ENCODE data around the gene HEYL. TPM values are rescaled to one million over a fixed set of nuclear protein-coding genes. Genes with fewer than 3 reads are reported as not detected.

HEYL gene
- total RNA-seq, 5 donors from 2014 or later (not counting 1 experiment from before 2014, with no cell fraction given): 0.15 to 0.25 TPM; not detected in 3

- CTCF ChIA-PET: interaction anchor here in 1 of 2 donors (0.7 kb wide), 1 partner anchor 24 kb away, joined by 3 read pairs; no protein-coding TSS in a partner anchor
These were observed 6.0 kb downstream of the HEYL start for GRCh38 chr1:39633422-39633821.

GRCh38 chr1:39632682-39633417 lies 6.6 kb downstream of the HEYL start:
- Mint-ChIP-seq H3K27ac (no peak overlapping the region), H3K4me1 (no peaks in the 10 kb centered on the region), H3K4me3 (no peak overlapping the region), H3K36me3 (no peaks in the 10 kb centered on the region), H3K9me3 (no peaks in the 10 kb centered on the region), H3K27me3 (peaks cover 32 to 38% of the 10 kb centered on the region in 2 donors)
- ChIA-PET POLR2A (no interaction called here), CTCF (interaction anchor here in 1 of 2 donors (0.7 kb wide), 1 partner anchor 25 kb away, joined by 3 read pairs; no protein-coding TSS in a partner anchor)
- Histone ChIP-seq H3K27me3 (replicated peaks in 1 of 2; ENCODE audit: control insufficient read depth in 2 of 2, extremely low read depth in 1 of 2, insufficient read depth in 2 of 2, low read length in 1 of 2) (peaks cover 7 to 24% of the 10 kb centered on the region in 2 experiments), H3K9me3 (no peaks in the 10 kb centered on the region), H3K4me3 (ENCODE audit: control insufficient read depth in 1 of 2, extremely low read depth in 1 of 2, low read length in 1 of 2) (no peak overlapping the region), H3K27ac (ENCODE audit: low read length) (no peak overlapping the region), H3K36me3 (ENCODE audit: control insufficient read depth in 2 of 2, extremely low read depth in 1 of 2, insufficient read depth in 1 of 2, low read length in 1 of 2) (no peaks in the 10 kb centered on the region), H3K4me1 (ENCODE audit: control insufficient read depth in 1 of 2, extremely low read depth in 1 of 2, insufficient read depth in 2 of 2, low read length in 2 of 2) (no peaks in the 10 kb centered on the region)
- DNase-seq: no peak
- 74% methylated on average over 53 of the region's 61 CpGs for WGBS (ENCODE audit: insufficient coverage)
- no peak for ATAC-seq (replicated peaks in 1 of 4)

More at GRCh38 chr1:39633422-39633821, 6.0 kb downstream of the HEYL start:
- no peaks in the 10 kb centered on the region for H3K36me3 ChIP-seq (ENCODE audit: control insufficient read depth in 2 of 2, extremely low read depth in 1 of 2, insufficient read depth in 1 of 2, low read length in 1 of 2)
- Mint-ChIP-seq H3K36me3 (no peaks in the 10 kb centered on the region), H3K27me3 (peaks cover 37 to 43% of the 10 kb centered on the region in 2 donors), H3K27ac (no peak overlapping the region), H3K4me1 (no peaks in the 10 kb centered on the region), H3K9me3 (no peaks in the 10 kb centered on the region), H3K4me3 (no peak overlapping the region)
- DNase-seq (no peak), ATAC-seq (replicated peaks in 1 of 4) (no peak)
- no peak overlapping the region for H3K27ac ChIP-seq (ENCODE audit: low read length)
- POLR2A ChIA-PET: no interaction called here
- H3K4me3 ChIP-seq (ENCODE audit: control insufficient read depth in 1 of 2, extremely low read depth in 1 of 2, low read length in 1 of 2): no peak overlapping the region
- no peaks in the 10 kb centered on the region for H3K4me1 ChIP-seq (ENCODE audit: control insufficient read depth in 1 of 2, extremely low read depth in 1 of 2, insufficient read depth in 2 of 2, low read length in 2 of 2)
- H3K9me3 ChIP-seq: no peaks in the 10 kb centered on the region
- 88% methylated on average over 3 of the region's 3 CpGs for WGBS (ENCODE audit: insufficient coverage)
- peaks cover 8 to 26% of the 10 kb centered on the region in 2 experiments for H3K27me3 ChIP-seq (replicated peaks in 1 of 2; ENCODE audit: control insufficient read depth in 2 of 2, extremely low read depth in 1 of 2, insufficient read depth in 2 of 2, low read length in 1 of 2)

- Histone ChIP-seq H3K4me1 (ENCODE audit: control insufficient read depth in 1 of 2, extremely low read depth in 1 of 2, insufficient read depth in 2 of 2, low read length in 2 of 2) (no peaks in the 10 kb centered on the region), H3K27me3 (replicated peaks in 1 of 2; ENCODE audit: control insufficient read depth in 2 of 2, extremely low read depth in 1 of 2, insufficient read depth in 2 of 2, low read length in 1 of 2) (peaks cover 5 to 19% of the 10 kb centered on the region in 2 experiments), H3K36me3 (ENCODE audit: control insufficient read depth in 2 of 2, extremely low read depth in 1 of 2, insufficient read depth in 1 of 2, low read length in 1 of 2) (no peaks in the 10 kb centered on the region), H3K27ac (ENCODE audit: low read length) (no peak overlapping the region), H3K9me3 (no peaks in the 10 kb centered on the region), H3K4me3 (ENCODE audit: control insufficient read depth in 1 of 2, extremely low read depth in 1 of 2, low read length in 1 of 2) (no peak overlapping the region)
- Mint-ChIP-seq H3K27me3 (peaks cover 26 to 34% of the 10 kb centered on the region in 2 donors), H3K4me3 (no peak overlapping the region), H3K27ac (no peak overlapping the region), H3K4me1 (no peaks in the 10 kb centered on the region), H3K36me3 (no peaks in the 10 kb centered on the region), H3K9me3 (no peaks in the 10 kb centered on the region)
- DNase-seq (no peak), ATAC-seq (replicated peaks in 1 of 4) (no peak)
- ChIA-PET POLR2A (no interaction called here), CTCF (no interaction called here)
- 94% methylated on average over 5 of the region's 5 CpGs for WGBS (ENCODE audit: insufficient coverage)
These were observed 7.1 kb downstream of the HEYL start for GRCh38 chr1:39632323-39632681.

- ChIA-PET POLR2A (no interaction called here), CTCF (no interaction called here)
- no peaks in the 10 kb centered on the region for H3K4me1 ChIP-seq (ENCODE audit: control insufficient read depth in 1 of 2, extremely low read depth in 1 of 2, insufficient read depth in 2 of 2, low read length in 2 of 2)
- no peak for ATAC-seq (replicated peaks in 1 of 4)
- H3K4me3 Mint-ChIP-seq: no peak overlapping the region
- no peaks in the 10 kb centered on the region for H3K4me1 Mint-ChIP-seq
- H3K9me3 Mint-ChIP-seq: no peaks in the 10 kb centered on the region
- no peak overlapping the region for H3K4me3 ChIP-seq (ENCODE audit: control insufficient read depth in 1 of 2, extremely low read depth in 1 of 2, low read length in 1 of 2)
- H3K27me3 Mint-ChIP-seq: peaks cover 21 to 28% of the 10 kb centered on the region in 2 donors
- no peaks in the 10 kb centered on the region for H3K36me3 Mint-ChIP-seq
- no peak for DNase-seq
- H3K27ac ChIP-seq (ENCODE audit: low read length): no peak overlapping the region
- no peaks in the 10 kb centered on the region for H3K36me3 ChIP-seq (ENCODE audit: control insufficient read depth in 2 of 2, extremely low read depth in 1 of 2, insufficient read depth in 1 of 2, low read length in 1 of 2)
- no peaks in the 10 kb centered on the region for H3K9me3 ChIP-seq
- H3K27me3 ChIP-seq (replicated peaks in 1 of 2; ENCODE audit: control insufficient read depth in 2 of 2, extremely low read depth in 1 of 2, insufficient read depth in 2 of 2, low read length in 1 of 2): peaks cover 5 to 19% of the 10 kb centered on the region in 2 experiments
- no peak overlapping the region for H3K27ac Mint-ChIP-seq
- 64% methylated on average over 6 of the region's 16 CpGs for WGBS (ENCODE audit: insufficient coverage)
These were observed 7.8 kb downstream of the HEYL start for GRCh38 chr1:39631361-39632322.

GRCh38 chr1:39628807-39629350 lies 10.6 kb downstream of the HEYL start:
- POLR2A ChIA-PET: no interaction called here
- H3K4me1 ChIP-seq (ENCODE audit: control insufficient read depth in 1 of 2, extremely low read depth in 1 of 2, insufficient read depth in 2 of 2, low read length in 2 of 2): no peaks in the 10 kb centered on the region
- no peaks in the 10 kb centered on the region for H3K36me3 Mint-ChIP-seq
- CTCF ChIA-PET: no interaction called here
- H3K27ac Mint-ChIP-seq: no peak overlapping the region
- H3K27ac ChIP-seq (ENCODE audit: low read length): no peak overlapping the region
- no peaks in the 10 kb centered on the region for H3K9me3 ChIP-seq
- DNase-seq: no peak
- ATAC-seq (replicated peaks in 1 of 4): no peak
- peaks cover 5 to 29% of the 10 kb centered on the region in 2 experiments for H3K27me3 ChIP-seq (replicated peaks in 1 of 2; ENCODE audit: control insufficient read depth in 2 of 2, extremely low read depth in 1 of 2, insufficient read depth in 2 of 2, low read length in 1 of 2)
- no peaks in the 10 kb centered on the region for H3K9me3 Mint-ChIP-seq
- no peaks in the 10 kb centered on the region for H3K4me1 Mint-ChIP-seq
- no CpG with 5 or more reads among the region's 11 CpGs for WGBS (ENCODE audit: insufficient coverage)
- no peak overlapping the region for H3K4me3 ChIP-seq (ENCODE audit: control insufficient read depth in 1 of 2, extremely low read depth in 1 of 2, low read length in 1 of 2)
- H3K36me3 ChIP-seq (ENCODE audit: control insufficient read depth in 2 of 2, extremely low read depth in 1 of 2, insufficient read depth in 1 of 2, low read length in 1 of 2): no peaks in the 10 kb centered on the region
- H3K4me3 Mint-ChIP-seq: no peak overlapping the region
- H3K27me3 Mint-ChIP-seq: peaks cover 7 to 22% of the 10 kb centered on the region in 2 donors

- WGBS (ENCODE audit: insufficient coverage): 91% methylated on average over 16 of the region's 16 CpGs
- H3K36me3 ChIP-seq (ENCODE audit: control insufficient read depth in 2 of 2, extremely low read depth in 1 of 2, insufficient read depth in 1 of 2, low read length in 1 of 2): no peaks in the 10 kb centered on the region
- no peak overlapping the region for H3K27ac Mint-ChIP-seq
- H3K27me3 Mint-ChIP-seq: peaks cover 7 to 20% of the 10 kb centered on the region in 2 donors
- no peaks in the 10 kb centered on the region for H3K4me1 Mint-ChIP-seq
- H3K27ac ChIP-seq (ENCODE audit: low read length): no peak overlapping the region
- no peak overlapping the region for H3K4me3 Mint-ChIP-seq
- H3K9me3 ChIP-seq: no peaks in the 10 kb centered on the region
- no peak for DNase-seq
- H3K4me1 ChIP-seq (ENCODE audit: control insufficient read depth in 1 of 2, extremely low read depth in 1 of 2, insufficient read depth in 2 of 2, low read length in 2 of 2): no peaks in the 10 kb centered on the region
- no peaks in the 10 kb centered on the region for H3K36me3 Mint-ChIP-seq
- no peak for ATAC-seq (replicated peaks in 1 of 4)
- H3K9me3 Mint-ChIP-seq: no peaks in the 10 kb centered on the region
- peaks cover 2 to 29% of the 10 kb centered on the region in 2 experiments for H3K27me3 ChIP-seq (replicated peaks in 1 of 2; ENCODE audit: control insufficient read depth in 2 of 2, extremely low read depth in 1 of 2, insufficient read depth in 2 of 2, low read length in 1 of 2)
- POLR2A ChIA-PET: no interaction called here
- H3K4me3 ChIP-seq (ENCODE audit: control insufficient read depth in 1 of 2, extremely low read depth in 1 of 2, low read length in 1 of 2): no peak overlapping the region
- CTCF ChIA-PET: no interaction called here
These were observed 12.8 kb downstream of the HEYL start for GRCh38 chr1:39626646-39627045.

Data from T-cell (primary cell).